Left lobe of liver (tissue), 2 donors: ENCODE results near the gene ZMYND12. TPM values are rescaled to one million over a fixed set of nuclear protein-coding genes. Genes with fewer than 3 reads are reported as not detected.

Experiments
- ATAC-seq: fragments of 200-7000 bp; cut with Tn5 transposase; one replicate; pipeline ENCODE4 v1.9.1; 2020; ENCODE audit warnings: mild to moderate bottlenecking, moderate library complexity
- DNase-seq: peaks from one replicate; pipeline ENCODE4 v3.0.0-alpha.2; 2020; ENCODE audit warnings: low spot score
- total RNA-seq: library from RNA; stranded (reverse); gene quantifications from one replicate; pipeline ENCODE4 v1.2.1, GENCODE V29; 2021
- donor health status: DM: no; HTN: no; CAD: no; lungs with moderate emphysema.
- donor health status: DM: no; HTN: yes; CAD: no.

Gene ZMYND12
- total RNA-seq, 1 donor from 2014 or later = 3.9 TPM

DNA sequence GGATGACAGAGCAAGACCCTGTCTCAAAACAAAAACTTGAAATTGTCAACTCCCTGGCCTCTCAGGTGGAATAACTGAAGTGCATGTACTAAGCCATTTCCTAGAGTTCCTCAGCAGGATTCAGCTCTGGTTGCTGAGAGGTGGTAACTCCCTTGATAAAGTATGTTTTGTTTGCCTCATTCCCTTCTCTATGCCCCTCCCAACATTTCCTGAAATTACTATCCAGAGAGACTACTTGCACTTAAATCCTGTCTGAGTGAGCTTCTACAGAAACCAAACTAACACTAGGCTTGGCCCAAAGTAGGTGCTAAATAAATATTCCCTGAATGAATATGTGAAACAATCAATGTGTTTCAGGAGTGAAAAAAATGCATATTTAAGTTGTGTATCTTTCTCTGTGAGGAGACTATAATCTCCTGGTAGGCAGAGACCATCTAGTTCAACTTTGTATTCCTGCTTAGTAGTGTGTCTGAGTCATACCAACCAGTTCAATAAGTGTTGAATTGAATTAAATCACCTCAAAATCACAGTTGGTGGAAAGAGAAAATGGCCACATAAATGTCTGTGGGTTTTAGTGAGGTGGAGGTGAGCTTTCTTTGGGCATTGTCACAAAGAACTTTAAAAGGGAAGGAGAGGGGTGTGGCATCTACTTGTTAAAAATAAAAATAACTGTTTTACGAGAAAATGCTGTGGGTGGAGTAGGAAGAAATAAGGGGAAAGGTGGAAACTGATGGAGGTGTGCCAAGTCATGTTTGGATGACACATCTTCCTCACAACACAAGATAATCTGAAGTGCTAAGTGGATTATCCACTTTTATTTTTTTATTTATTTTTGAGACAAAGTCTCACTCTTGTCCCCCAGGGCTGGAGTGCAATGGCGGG lies 62.6 kb downstream of the ZMYND12 start:
- DNase-seq (no peak), ATAC-seq (no peak)

DNA sequence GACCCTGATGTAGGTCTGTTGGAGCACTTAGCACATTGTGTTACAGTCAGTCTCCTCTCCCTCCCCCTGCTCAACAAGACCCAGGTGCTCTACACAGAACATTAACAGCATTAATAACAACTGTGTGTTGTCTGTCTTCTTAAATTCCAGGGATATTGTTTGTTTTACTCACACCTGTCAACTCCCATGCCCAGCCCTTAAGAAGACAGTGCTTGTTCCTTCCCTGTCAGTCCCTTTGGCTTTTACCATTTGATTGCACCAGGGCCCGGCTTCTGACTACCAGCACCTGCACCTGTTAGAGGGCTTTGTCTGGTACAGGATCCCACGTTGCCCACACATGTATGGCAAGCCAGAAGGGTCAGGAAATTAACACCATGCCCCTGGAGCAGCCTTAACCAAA lies 63.6 kb downstream of the ZMYND12 start:
- no peak for ATAC-seq
- DNase-seq = no peak

DNA sequence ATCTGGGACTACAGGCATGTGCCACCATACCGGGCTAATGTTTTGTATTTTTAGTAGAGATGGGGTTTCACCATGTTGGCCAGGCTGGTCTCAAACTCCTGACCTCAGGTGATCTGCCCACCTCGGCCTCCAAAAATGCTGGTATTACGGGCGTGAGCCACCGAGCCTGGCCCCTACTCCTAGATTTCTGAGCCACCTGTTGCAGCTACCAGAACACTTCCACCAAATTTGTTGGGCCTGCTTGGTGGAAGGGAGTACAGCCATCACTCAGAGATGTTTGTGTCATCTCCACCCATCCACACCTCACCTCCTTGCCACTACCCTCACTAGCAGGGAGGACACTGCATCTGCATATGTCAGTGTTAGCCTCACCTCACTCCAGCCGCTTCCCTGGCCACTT lies 69.8 kb downstream of the ZMYND12 start:
- ATAC-seq (no peak), DNase-seq (no peak)

DNA sequence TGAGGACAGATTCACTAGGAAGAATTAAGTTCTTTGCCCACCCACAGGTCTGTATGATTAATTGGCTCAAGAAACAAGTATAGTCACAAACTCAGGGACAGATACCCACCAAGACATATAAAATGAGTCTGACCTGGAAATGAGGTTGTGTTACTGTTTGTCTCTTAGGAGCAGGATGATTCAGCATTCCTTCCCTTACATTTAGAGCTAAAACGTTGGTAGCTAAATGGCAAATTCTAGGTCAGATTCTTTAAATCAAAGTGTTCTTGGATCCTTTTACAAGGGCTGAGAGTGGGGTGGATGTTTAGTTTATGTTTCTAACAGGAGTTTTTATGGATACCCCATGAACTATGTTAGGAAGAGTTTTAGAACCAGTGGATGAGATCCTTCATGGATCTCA lies 70.5 kb downstream of the ZMYND12 start:
- no peak for DNase-seq
- ATAC-seq = no peak

DNA sequence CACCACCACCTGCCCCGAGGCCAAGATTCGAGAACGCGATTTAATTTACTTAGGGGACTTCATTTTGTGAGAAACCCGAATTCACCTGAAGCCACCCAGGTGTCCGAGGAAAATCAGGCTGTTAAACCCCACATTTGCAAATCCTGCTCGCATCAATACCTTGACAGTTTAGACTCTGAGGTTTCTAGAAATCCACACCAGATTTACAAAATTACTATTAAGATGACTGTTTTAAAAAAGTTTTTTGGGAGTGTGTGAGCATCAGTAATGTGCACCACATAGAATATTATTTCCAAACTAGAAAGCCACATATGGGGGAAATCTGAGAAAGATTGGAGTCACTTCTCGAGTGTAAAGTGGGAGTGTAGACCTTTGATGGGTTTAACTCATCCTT lies 74.5 kb downstream of the ZMYND12 start:
- DNase-seq (no peak), ATAC-seq (no peak)

DNA sequence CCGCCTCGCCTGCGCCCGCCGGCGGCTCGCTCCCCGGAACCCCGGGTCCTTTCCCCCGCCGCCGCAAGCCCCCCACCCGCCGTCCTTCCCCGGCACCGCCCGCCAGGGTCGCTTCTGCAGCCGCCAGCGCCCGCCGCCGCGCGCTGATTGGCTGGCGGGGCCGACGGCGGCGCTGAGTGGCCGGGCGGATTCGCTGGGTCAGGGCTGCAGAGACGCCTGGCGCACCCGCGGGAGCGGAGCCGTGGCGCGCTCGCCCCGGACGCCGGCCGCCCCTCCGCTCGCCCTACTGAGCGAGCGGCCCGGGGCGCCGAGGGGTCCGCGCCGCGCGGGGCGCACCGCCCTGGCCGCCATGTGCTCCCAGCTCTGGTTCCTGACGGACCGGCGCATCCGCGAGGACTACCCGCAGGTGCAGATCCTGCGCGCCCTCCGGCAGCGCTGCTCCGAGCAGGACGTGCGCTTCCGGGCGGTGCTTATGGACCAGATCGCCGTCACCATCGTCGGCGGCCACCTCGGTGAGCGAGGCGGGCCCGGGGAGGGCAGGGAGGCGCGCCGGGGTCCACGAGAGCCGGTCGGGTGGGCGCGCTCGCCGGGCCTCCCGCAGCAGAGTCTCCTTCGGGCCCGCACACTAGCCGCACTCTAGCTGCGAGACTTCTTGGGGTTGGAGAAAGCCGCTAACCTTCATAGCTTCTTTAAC lies 75.1 kb downstream of the ZMYND12 start, which contains the start of gene RIMKLA:
TSS of gene RIMKLA (plus strand) at position 207 of the 694 bp plus-strand sequence. CDS start at position 350, 143 bp downstream.
- DNase-seq (peak; percentile 48), ATAC-seq (peak; percentile 96)

Other genes starting within 250 kb of the ZMYND12 start
- gene FOXJ3, start 120.8 kb downstream of the ZMYND12 start, total RNA-seq = 13.7 TPM
- 0.25 TPM for gene RIMKLA, start 75.2 kb downstream of the ZMYND12 start, total RNA-seq
- 45.7 TPM for gene PPCS, start 521 bp upstream of the ZMYND12 start, total RNA-seq
- 1.7 TPM for gene CCDC30, start 7.3 kb upstream of the ZMYND12 start, total RNA-seq
- gene PPIH, start 202.4 kb upstream of the ZMYND12 start, total RNA-seq = 7.7 TPM
- gene YBX1, start 226.4 kb upstream of the ZMYND12 start, total RNA-seq = 183 TPM